DOHH2 (cell line): ENCODE measurements around the gene NEU3.

Source experiments
- EZH2phosphoT487 ChIP-seq: fragments of 200-600 bp; sonication (generic); IDR thresholded peaks from 2 replicates; pipeline ENCODE4 v1.6.1; 2017; ENCODE audit warnings: borderline replicate concordance, mild to moderate bottlenecking, antibody characterized with exemption, low read length, moderate library complexity, mixed read lengths
- TF ChIP-seq, protein P1 (sequence below): fragments of 200-600 bp; sonication (generic); IDR thresholded peaks from one replicate; pipeline ENCODE4 v1.5.1; 2014; ENCODE audit warnings: antibody characterized with exemption, mild to moderate bottlenecking, low read depth, low read length; ENCODE audit not compliant: poor library complexity, severe bottlenecking

DNA sequence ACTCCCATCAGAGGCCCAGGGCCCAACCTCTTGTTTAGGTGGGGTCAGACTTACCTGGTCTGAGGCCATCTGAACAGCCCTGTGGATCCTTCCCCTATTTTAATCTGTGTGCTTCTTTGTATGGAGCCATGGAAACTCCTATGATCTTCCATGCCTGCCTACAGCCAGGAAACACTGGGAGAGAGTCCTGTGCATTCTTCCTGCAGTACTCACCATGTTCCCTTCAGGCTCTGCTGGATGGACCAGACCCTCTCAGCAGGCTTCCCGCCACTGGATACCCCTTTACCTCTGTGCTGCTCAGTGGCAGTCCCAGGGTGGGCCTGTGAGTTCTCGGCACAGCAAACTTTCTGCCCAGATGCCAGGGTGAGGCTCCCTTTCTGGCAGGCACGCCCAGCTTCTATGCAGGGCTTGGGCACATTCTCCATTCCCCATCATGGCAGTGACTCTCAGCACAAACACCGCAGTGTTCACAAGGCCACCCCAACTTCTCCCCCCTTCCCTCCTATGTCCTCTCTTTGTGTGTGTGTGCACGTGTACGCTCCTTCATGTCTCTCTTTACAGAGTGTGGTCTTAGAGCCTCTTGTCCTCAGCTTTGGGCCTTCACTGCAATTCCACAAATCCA, 34.8 kb downstream of the NEU3 start:
- TF ChIP-seq, protein P1, sequence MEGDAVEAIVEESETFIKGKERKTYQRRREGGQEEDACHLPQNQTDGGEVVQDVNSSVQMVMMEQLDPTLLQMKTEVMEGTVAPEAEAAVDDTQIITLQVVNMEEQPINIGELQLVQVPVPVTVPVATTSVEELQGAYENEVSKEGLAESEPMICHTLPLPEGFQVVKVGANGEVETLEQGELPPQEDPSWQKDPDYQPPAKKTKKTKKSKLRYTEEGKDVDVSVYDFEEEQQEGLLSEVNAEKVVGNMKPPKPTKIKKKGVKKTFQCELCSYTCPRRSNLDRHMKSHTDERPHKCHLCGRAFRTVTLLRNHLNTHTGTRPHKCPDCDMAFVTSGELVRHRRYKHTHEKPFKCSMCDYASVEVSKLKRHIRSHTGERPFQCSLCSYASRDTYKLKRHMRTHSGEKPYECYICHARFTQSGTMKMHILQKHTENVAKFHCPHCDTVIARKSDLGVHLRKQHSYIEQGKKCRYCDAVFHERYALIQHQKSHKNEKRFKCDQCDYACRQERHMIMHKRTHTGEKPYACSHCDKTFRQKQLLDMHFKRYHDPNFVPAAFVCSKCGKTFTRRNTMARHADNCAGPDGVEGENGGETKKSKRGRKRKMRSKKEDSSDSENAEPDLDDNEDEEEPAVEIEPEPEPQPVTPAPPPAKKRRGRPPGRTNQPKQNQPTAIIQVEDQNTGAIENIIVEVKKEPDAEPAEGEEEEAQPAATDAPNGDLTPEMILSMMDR: no peak
- no peak for TF ChIP-seq EZH2phosphoT487
